Mesenchymal stem cell (in vitro differentiated cells and primary cell): Measurements from ENCODE around the gene SELENON.

Experiments
- DNase-seq: peaks from one replicate; pipeline ENCODE4 v3.0.0-alpha.2; 2013
- H2AFZ ChIP-seq: one replicate; pipeline ENCODE4 v1.6.1; 2013; ENCODE audit warnings: low read depth, mild to moderate bottlenecking, control low read depth, inconsistent platforms, low read length, moderate library complexity
- H2AK5ac ChIP-seq: 2 replicates; pipeline ENCODE4 v1.6.1; 2013; ENCODE audit warnings: low read length, moderate library complexity, mild to moderate bottlenecking, inconsistent platforms; ENCODE audit not compliant: severe bottlenecking
- H2BK120ac ChIP-seq: one replicate; pipeline ENCODE4 v1.6.1; 2013; ENCODE audit warnings: low read depth, mild to moderate bottlenecking, inconsistent platforms, low read length, moderate library complexity
- H2BK12ac ChIP-seq, 2 experiments: one replicate each; pipeline ENCODE4 v1.6.1; 2013; ENCODE audit warnings: inconsistent platforms in 2 of 2, low read length in 2 of 2, mild to moderate bottlenecking in 2 of 2, moderate library complexity in 2 of 2, control low read depth in 1 of 2
- H2BK15ac ChIP-seq: one replicate; pipeline ENCODE4 v1.6.1; 2013; ENCODE audit warnings: mild to moderate bottlenecking, low read depth, inconsistent platforms; ENCODE audit not compliant: poor library complexity, severe bottlenecking
- H2BK5ac ChIP-seq: 2 replicates; pipeline ENCODE4 v1.6.1; 2013; ENCODE audit warnings: low read depth, mild to moderate bottlenecking, low read length, control low read depth, inconsistent platforms; ENCODE audit not compliant: poor library complexity, severe bottlenecking
- H3K14ac ChIP-seq, 2 experiments: one replicate each; pipeline ENCODE4 v1.6.1; 2013; ENCODE audit warnings: inconsistent platforms in 2 of 2, low read length in 2 of 2, control low read depth in 1 of 2, mild to moderate bottlenecking in 1 of 2, moderate library complexity in 1 of 2
- H3K18ac ChIP-seq, 2 experiments: one replicate each; pipeline ENCODE4 v1.6.1; 2013; ENCODE audit warnings: inconsistent platforms in 2 of 2, low read length in 2 of 2, control low read depth in 1 of 2, low read depth in 1 of 2, mild to moderate bottlenecking in 1 of 2
- H3K23ac ChIP-seq, 2 experiments: one replicate each; pipeline ENCODE4 v1.6.1; 2013; ENCODE audit warnings: inconsistent platforms in 2 of 2, low read length in 2 of 2, mild to moderate bottlenecking in 2 of 2, moderate library complexity in 2 of 2, control low read depth in 1 of 2
- H3K27ac ChIP-seq: 2 replicates; pipeline ENCODE4 v1.5.1; 2013; ENCODE audit warnings: mild to moderate bottlenecking, moderate library complexity, low read length, control low read depth, inconsistent platforms; ENCODE audit not compliant: poor library complexity, severe bottlenecking
- H3K27me3 ChIP-seq, 2 experiments: 2 replicates each; pipeline versions ENCODE4 v1.6.1 to v1.7.0; 2013; ENCODE audit warnings: low read length in 2 of 2, mild to moderate bottlenecking in 2 of 2, moderate library complexity in 2 of 2, control low read depth in 1 of 2, inconsistent platforms in 1 of 2; ENCODE audit not compliant: control insufficient read depth in 1 of 2, insufficient read depth in 1 of 2
- H3K36me3 ChIP-seq, 2 experiments: 2 replicates each; pipeline versions ENCODE4 v1.6.1 to v1.7.0; 2013; ENCODE audit warnings: low read length in 2 of 2, control low read depth in 1 of 2, inconsistent platforms in 1 of 2, low read depth in 1 of 2, mild to moderate bottlenecking in 1 of 2; ENCODE audit not compliant: insufficient read depth in 2 of 2, control insufficient read depth in 1 of 2
- H3K4ac ChIP-seq, 2 experiments: one replicate each; pipeline ENCODE4 v1.6.1; 2013; ENCODE audit warnings: inconsistent platforms in 2 of 2, low read length in 2 of 2, mild to moderate bottlenecking in 2 of 2, moderate library complexity in 2 of 2, control low read depth in 1 of 2, low read depth in 1 of 2
- H3K4me1 ChIP-seq: 2 replicates; pipeline ENCODE4 v1.6.1; 2013; ENCODE audit warnings: low read depth, low read length, control low read depth; ENCODE audit not compliant: control insufficient read depth, insufficient read depth
- H3K4me2 ChIP-seq: 2 replicates; pipeline ENCODE4 v1.6.1; 2013; ENCODE audit warnings: low read length, mild to moderate bottlenecking, inconsistent platforms; ENCODE audit not compliant: poor library complexity, severe bottlenecking
- H3K4me3 ChIP-seq, 2 experiments: 2 replicates each; pipeline versions ENCODE4 v1.5.1 to v1.7.0; 2013; ENCODE audit warnings: low read length in 2 of 2, mild to moderate bottlenecking in 2 of 2, control low read depth in 1 of 2, low read depth in 1 of 2; ENCODE audit not compliant: insufficient read depth in 1 of 2
- H3K79me1 ChIP-seq: replicated peaks from 2 replicates; pipeline ENCODE4 v1.6.1; 2013; ENCODE audit warnings: mild to moderate bottlenecking, control low read depth, low read length, inconsistent platforms; ENCODE audit not compliant: poor library complexity, severe bottlenecking
- H3K9ac ChIP-seq: 2 replicates; pipeline ENCODE4 v1.7.0; 2013; ENCODE audit warnings: mild to moderate bottlenecking, low read length, moderate library complexity
- H3K9me3 ChIP-seq: 2 replicates; pipeline ENCODE4 v1.7.0; 2013; ENCODE audit warnings: mild to moderate bottlenecking, low read length; ENCODE audit not compliant: control insufficient read depth
- H4K8ac ChIP-seq: one replicate; pipeline ENCODE4 v1.6.1; 2013; ENCODE audit warnings: inconsistent platforms, mild to moderate bottlenecking, low read length, moderate library complexity
- H4K91ac ChIP-seq: one replicate; pipeline ENCODE4 v1.6.1; 2013; ENCODE audit warnings: mild to moderate bottlenecking, low read length, inconsistent platforms
- WGBS: methylation state at CpG from one replicate; pipeline ENCODE4 v1.1.7; 2013; ENCODE audit warnings: mixed read lengths; 5-methylcytosine and 5-hydroxymethylcytosine counted together

Gene SELENON

DNA sequence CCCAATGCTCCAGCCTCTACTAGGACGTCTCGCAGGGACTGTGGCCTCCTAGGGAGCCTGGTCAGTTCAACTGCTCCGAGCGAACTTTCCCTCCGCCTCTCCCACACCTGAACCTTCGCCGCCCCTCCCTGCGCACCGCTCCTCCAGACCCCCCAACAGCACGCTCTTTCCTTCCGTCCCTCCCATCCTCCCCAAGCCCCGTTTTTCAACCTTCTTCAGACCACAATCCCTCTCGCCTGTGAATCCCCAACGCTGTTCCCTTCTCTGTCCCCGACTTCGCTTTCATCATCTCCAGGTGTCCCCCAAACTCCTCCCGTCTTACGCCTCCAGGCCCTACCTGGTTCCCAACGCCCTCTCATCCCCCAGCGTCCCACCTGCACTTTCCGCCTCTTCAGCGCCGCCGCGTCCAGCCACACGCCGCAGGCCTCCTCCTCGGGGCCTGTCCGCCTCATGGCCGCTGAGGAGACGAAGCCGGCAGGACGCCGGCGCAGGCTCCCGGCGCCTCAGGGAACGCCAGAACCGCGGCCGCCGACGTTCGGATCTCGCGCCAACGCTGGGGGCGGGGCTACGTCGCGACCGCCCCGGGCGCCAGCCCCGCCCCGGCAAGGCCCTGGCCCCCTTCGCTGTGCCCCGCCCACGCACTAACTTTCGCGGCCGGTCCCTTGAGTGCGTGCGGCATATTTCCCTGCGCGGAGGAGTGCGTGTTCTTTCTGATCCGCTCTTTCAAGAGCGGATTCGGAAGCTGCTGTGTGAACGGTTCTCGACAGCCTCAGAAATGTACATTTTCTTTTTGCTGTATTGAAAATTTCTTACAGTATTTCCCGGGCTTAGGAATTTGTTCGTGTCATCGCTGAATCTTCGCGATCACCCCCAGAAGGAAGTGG is 59.2 kb downstream of the SELENON start, which contains the start of gene AUNIP:
TSS of gene AUNIP (minus strand) at position 552 of the 884 bp plus-strand sequence. CDS start at position 452, 100 bp downstream.
- peaks cover 7% of the 10 kb centered on the region for H3K79me1 ChIP-seq
- under 1% methylated on average over 77 of the region's 77 CpGs for WGBS

DNA sequence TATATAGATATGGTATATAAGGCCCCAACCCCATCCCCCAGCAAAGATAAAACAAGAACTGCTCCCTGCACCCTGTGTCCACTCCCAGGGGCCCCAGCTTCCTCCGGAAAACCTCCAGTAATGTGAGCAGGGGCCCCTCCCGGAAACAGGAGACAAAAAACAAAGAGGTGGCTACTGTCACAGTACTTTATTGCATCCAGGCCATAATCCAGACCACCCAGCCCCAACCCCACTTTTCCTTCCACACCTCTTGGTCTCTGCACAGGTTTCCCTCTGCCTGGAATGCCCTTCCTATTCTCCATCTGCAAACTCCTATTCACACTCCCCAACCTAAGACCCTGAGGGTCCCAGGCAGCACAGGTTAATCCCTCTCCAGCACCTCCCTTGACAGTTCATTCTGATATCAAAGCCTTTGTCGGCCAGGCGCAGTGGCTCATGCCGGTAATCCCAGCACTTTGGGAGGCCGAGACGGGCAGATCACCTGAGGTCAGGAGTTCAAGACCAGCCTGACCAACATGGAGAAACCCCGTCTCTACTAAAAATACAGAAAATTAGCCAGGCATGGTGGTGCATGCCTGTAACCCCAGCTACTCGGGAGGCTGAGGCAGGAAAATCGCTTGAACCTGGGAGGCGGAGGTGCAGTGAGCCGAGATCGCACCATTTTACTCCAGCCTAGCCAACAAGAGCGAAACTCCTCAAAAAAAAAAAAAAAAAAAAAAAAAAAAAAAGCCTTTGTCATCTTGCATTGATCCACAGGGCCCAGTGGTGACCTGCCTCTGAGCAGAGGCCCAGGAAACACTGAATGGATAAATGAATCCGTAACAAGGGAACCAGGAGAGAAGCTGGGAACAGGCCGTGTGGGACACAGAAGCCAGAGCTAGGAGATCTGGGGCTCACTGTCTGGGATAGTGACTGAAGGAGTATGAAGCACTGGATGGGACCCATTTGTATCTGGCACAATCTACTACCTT is 61.6 kb downstream of the SELENON start:
- no peak overlapping the region for H3K27ac ChIP-seq
- H2AK5ac ChIP-seq: peak overlapping the region; percentile 44
- H3K14ac ChIP-seq: no peak overlapping the region
- H2BK5ac ChIP-seq: no peak overlapping the region
- H3K4me3 ChIP-seq: no peak overlapping the region
- H3K36me3 ChIP-seq: peaks cover 21 to 23% of the 10 kb centered on the region in 2 experiments
- no peak overlapping the region for H2AFZ ChIP-seq
- peaks cover 7% of the 10 kb centered on the region for H3K79me1 ChIP-seq
- peak overlapping the region; percentile 64 for H2BK120ac ChIP-seq
- no peak for DNase-seq
- H3K27me3 ChIP-seq: no peaks in the 10 kb centered on the region
- whole genome bisulfite sequencing: 69% methylated on average over 15 of the region's 16 CpGs
- no peak overlapping the region for H2BK12ac ChIP-seq
- peak overlapping the region in 1 of 2 experiments; percentile 29 for H3K18ac ChIP-seq
- no peak overlapping the region for H3K23ac ChIP-seq
- H3K4me1 ChIP-seq: peaks cover 14% of the 10 kb centered on the region
- H3K9me3 ChIP-seq: no peaks in the 10 kb centered on the region
- no peak overlapping the region for H3K4me2 ChIP-seq
- no peak overlapping the region for H2BK15ac ChIP-seq
- H3K4ac ChIP-seq: no peak overlapping the region
- peak overlapping the region; percentile 90 for H4K91ac ChIP-seq
- no peak overlapping the region for H4K8ac ChIP-seq
- H3K9ac ChIP-seq: no peak overlapping the region

More for the DNA sequence above, 59.2 kb downstream of the SELENON start, which contains the start of gene AUNIP:
- no peak within 1 kb of the TSS for H2BK120ac ChIP-seq
- H3K36me3 ChIP-seq: peaks cover 20 to 21% of the 10 kb centered on the region in 2 experiments
- peak within 1 kb of the TSS; percentile 60 for H2BK5ac ChIP-seq
- H3K27ac ChIP-seq: peak within 1 kb of the TSS; percentile 71
- peak within 1 kb of the TSS in 1 of 2 experiments; percentile 63 for H3K18ac ChIP-seq
- peak within 1 kb of the TSS; percentile 73 to 89 for H3K4me3 ChIP-seq
- no peak within 1 kb of the TSS for H4K91ac ChIP-seq
- H4K8ac ChIP-seq: no peak within 1 kb of the TSS
- H3K4me2 ChIP-seq: peak within 1 kb of the TSS; percentile 93
- H3K9me3 ChIP-seq: no peaks in the 10 kb centered on the region
- peak; percentile 91 for DNase-seq
- peak within 1 kb of the TSS in 1 of 2 experiments; percentile 96 for H3K23ac ChIP-seq
- H3K14ac ChIP-seq: peak within 1 kb of the TSS in 1 of 2 experiments; percentile 44
- no peak within 1 kb of the TSS for H2BK15ac ChIP-seq
- no peaks in the 10 kb centered on the region for H3K27me3 ChIP-seq
- peak within 1 kb of the TSS; percentile 85 for H2AFZ ChIP-seq
- peaks cover 10% of the 10 kb centered on the region for H3K4me1 ChIP-seq
- H2AK5ac ChIP-seq: no peak within 1 kb of the TSS
- H2BK12ac ChIP-seq: no peak within 1 kb of the TSS
- peak within 1 kb of the TSS; percentile 97 for H3K9ac ChIP-seq
- peak within 1 kb of the TSS in 1 of 2 experiments; percentile 44 for H3K4ac ChIP-seq

DNA sequence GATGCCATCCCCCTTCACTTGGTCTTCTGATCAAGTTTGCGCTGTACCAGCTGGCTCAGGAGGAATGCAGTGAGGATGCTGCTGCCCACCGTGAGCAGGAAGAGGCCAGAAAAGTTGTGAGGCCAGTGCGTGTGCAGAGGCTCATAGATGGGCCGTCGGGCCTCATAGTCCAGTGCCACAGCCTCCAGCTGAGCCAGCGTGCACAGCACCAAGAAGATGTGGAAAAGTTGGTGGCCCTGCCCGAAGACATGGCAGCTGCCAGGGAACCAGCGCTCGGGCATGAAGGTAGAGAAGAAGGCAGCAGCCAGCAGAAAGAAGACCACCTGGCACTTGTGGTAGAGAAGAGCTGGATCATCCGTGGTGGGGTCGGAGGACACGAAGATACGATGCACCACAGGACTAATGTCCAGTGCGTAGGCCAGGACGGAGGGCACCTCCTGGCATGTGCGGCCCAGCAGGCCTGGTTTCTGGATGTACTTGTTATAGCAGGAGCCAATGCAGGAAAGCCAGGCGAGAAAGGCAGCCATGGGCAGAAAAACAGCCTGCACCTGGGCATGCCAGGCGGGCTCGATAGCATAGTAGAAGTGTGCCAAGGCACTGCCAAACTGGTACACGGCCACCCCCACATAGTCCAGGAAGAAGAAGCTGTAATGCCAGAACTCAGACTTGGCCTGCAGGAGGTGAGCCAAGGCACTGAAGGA is 62.9 kb downstream of the SELENON start:
- no peak overlapping the region for H4K91ac ChIP-seq
- no peak overlapping the region for H2BK15ac ChIP-seq
- no peak overlapping the region for H2AK5ac ChIP-seq
- H2BK120ac ChIP-seq: no peak overlapping the region
- peaks cover 22% of the 10 kb centered on the region for H3K4me1 ChIP-seq
- WGBS: 97% methylated on average over 20 of the region's 20 CpGs
- no peaks in the 10 kb centered on the region for H3K9me3 ChIP-seq
- no peak overlapping the region for H3K9ac ChIP-seq
- H2BK5ac ChIP-seq: no peak overlapping the region
- no peak overlapping the region for H2BK12ac ChIP-seq
- DNase-seq: no peak
- H3K4me2 ChIP-seq: no peak overlapping the region
- no peak overlapping the region for H3K14ac ChIP-seq
- H3K23ac ChIP-seq: no peak overlapping the region
- H3K4ac ChIP-seq: no peak overlapping the region
- H3K4me3 ChIP-seq: no peak overlapping the region
- no peak overlapping the region for H4K8ac ChIP-seq
- no peak overlapping the region for H3K18ac ChIP-seq
- H3K36me3 ChIP-seq: peaks cover 23 to 25% of the 10 kb centered on the region in 2 experiments
- H2AFZ ChIP-seq: no peak overlapping the region
- no peak overlapping the region for H3K27ac ChIP-seq
- peaks cover 7% of the 10 kb centered on the region for H3K79me1 ChIP-seq
- H3K27me3 ChIP-seq: no peaks in the 10 kb centered on the region
